ENCODE data around the gene ITK.
"Not testable (repeated sequence)": the region's sequence is repeated elsewhere in the genome, so short reads cannot be mapped to it uniquely, and the experiment has no call there.

The ITK gene

DNA sequence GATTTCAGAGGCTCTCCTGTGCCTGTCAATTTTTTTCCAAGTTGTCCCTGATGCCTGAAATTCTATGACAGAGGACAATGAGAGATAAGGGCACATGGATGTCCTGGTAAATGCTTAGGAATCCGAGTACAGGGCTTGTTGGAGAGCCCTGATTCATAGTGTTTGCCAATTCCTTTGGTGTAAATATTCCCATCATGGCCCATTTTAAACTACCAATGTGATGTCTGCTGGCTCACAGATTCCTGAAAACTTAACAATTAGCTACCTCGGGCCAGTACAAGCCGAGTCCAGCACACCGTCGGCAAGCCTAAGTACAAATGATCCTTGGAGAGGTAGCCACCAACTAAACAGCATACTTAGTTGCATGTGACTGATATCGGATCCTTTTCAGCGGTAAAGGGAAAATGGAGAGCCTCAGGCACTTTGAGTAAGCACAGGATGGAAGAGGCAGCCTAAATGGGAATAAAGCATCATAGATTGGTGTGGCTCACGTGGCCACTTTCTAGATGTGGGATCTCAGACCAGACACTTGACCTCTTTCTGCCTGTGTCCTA lies 3.6 kb downstream of the ITK start:
- DNase-seq (ENCODE audit: low read depth) = no peak
- TF ChIP-seq CTCF (IDR thresholded peaks at IDR 0.05; ENCODE audit: control insufficient read depth, extremely low read depth, insufficient read depth) = no peak
- H3K4me3 ChIP-seq (ENCODE audit: low read depth, low read length) = no peak overlapping the region

DNA sequence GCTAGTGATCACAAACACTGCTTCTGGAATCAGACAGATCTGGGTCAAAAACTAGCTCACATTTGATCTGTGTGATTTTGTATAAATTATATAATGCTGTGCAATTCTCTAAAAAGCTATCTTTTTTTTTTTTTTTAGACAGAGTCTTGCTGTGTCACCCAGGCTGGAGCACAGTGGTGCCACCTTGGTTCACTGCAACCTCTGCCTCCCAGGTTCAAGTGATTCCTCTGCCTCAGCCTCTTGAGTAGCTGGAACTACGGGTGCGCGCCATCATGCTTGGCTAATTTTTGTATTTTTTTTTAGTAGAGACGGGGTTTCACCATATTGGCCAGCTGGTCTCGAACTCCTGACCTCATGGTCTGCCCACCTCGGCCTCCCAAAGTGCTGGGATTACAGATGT lies 4.5 kb downstream of the ITK start:
- DNase-seq (ENCODE audit: low read depth); H3K4me3 ChIP-seq (ENCODE audit: low read depth, low read length): not testable (repeated sequence)

DNA sequence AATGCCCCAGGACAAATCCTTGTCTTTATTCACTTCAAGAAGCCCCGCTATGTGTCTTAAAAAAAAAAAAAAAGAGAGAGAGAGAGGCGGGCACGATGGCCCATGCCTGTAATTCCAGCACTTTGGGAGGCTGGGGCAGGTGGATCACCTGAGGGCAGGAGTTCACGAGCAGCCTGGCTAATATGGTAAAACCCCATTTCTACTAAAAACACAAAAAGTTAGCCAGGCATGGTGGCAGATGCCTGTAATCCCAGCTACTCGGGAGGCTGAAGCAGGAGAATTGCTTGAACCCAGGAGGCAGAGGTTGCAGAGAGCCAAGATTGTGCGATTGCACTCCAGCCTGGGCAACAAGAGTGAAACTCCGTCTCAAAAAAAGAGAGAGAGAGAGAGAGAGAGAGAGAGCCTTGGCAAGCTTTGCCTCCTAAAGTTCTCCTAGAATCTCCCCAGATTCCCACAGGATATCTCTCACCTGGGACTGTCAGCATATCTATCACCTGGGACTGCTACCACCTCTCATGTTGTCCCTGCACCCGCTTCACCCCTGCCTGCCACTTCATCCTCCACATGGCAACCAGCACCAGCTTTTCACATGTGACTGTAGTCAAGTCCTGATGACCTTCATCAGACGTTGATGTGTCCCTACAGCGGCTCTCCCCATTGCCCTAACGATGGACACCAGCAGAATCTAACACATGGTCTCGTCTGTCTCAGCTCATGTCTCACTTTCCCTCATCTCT lies 5.8 kb downstream of the ITK start:
- no peak for DNase-seq (ENCODE audit: low read depth)
- TF ChIP-seq CTCF (IDR thresholded peaks at IDR 0.05; ENCODE audit: control insufficient read depth, extremely low read depth, insufficient read depth) = no peak

DNA sequence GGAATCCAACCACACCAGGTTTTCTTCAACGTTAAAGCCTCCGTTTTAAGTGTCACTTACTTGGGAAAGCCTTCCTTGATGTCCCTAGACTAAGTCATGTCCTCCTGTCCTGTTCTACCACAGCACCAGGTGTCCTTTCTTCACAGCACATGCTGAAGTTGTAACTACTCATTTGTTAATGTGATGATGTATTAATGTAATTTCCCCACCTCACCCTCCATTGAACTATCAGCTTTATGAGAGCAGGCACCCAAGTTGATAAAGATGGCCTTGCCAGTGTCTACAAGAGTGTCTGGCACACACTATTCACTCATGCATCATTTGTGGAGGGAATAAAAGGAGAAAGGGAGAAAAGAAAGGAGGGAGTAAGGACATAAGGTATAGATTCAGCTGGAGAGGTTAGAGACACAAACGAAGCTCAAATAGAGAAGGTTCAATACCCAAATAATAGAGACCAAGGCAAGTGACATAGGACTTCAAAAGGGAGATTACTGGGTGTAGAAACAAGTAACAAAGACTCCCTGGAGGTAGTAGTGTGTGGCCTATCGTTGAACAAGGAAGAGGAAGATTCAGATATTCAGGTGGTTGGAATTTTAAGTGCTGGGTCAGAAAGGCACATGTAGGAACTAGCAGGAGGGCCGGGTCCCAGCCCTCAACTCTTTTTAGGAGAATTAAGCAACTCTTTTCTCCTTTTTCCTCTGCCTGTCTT lies 6.6 kb downstream of the ITK start:
- no peak for DNase-seq (ENCODE audit: low read depth)
- H3K4me3 ChIP-seq (ENCODE audit: low read depth, low read length) = no peak overlapping the region
- TF ChIP-seq CTCF (IDR thresholded peaks at IDR 0.05; ENCODE audit: control insufficient read depth, extremely low read depth, insufficient read depth) = no peak

More for the DNA sequence above, 5.8 kb downstream of the ITK start:
- no peak overlapping the region for H3K4me3 ChIP-seq (ENCODE audit: low read depth, low read length)

GRCh38 chr5:157188270-157188669 lies 7.6 kb downstream of the ITK start:
- no peak for TF ChIP-seq CTCF (IDR thresholded peaks at IDR 0.05; ENCODE audit: control insufficient read depth, extremely low read depth, insufficient read depth)
- DNase-seq (ENCODE audit: low read depth) = no peak
- H3K4me3 ChIP-seq (ENCODE audit: low read depth, low read length) = no peak overlapping the region

GRCh38 chr5:157189223-157189622 lies 8.6 kb downstream of the ITK start:
- no peak overlapping the region for H3K4me3 ChIP-seq (ENCODE audit: low read depth, low read length)
- DNase-seq (ENCODE audit: low read depth) = no peak
- TF ChIP-seq CTCF (IDR thresholded peaks at IDR 0.05; ENCODE audit: control insufficient read depth, extremely low read depth, insufficient read depth) = no peak

DNA sequence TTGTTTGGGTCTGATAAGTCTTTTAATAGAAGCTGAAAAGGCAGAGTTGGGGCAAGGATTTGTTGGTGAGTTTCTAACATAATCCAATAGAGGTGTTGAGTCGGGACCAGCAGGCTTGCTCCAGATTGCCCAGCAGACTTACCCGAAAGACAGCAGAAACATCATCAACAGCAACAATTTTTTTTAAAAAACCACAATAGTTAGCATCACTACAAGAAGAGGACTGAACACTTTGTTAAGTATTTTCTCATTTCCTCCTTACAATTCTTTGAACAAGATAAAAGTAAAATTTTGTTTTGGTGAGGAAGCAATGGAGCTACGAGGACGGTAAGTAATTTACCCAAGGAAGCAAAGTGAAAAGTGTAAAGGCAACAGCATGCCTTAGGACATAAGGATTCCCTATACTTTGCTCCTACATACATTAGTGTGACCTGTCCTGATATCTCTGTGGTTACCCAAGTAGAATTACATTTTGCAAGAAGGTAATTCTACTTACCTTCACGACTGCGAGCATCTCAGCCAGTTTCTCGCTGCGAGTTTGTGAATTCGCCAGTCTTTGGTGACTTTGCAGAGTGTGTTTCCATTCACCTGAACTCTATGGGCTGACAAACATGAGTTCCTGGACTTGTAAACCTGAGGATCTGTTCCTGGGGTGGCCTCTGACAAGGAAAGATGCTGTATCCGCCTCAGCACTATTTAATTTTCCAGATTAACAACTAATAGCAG lies 13.2 kb downstream of the ITK start:
- DNase-seq (ENCODE audit: low read depth) = no peak
- no peak for TF ChIP-seq CTCF (IDR thresholded peaks at IDR 0.05; ENCODE audit: control insufficient read depth, extremely low read depth, insufficient read depth)
- no peak overlapping the region for H3K4me3 ChIP-seq (ENCODE audit: low read depth, low read length)
